AG04449 (cell line): Measurements from ENCODE around the gene EEFSEC.

ENCODE experiments used
- CTCF ChIA-PET: fragments of 350-600 bp; formaldehyde crosslinking; extraction: SDS; loops from one replicate; lab custom pipeline; 2021; ENCODE audit warnings: antibody characterized with exemption; lab: Yijun Ruan, JAX
- POLR2A ChIA-PET: fragments of 400-600, 350-600 bp; formaldehyde crosslinking; extraction: SDS; loops from one replicate; lab custom pipeline; 2020; ENCODE audit warnings: antibody characterized with exemption, inconsistent platforms; lab: Yijun Ruan, JAX
- DNase-seq: peaks from one replicate; pipeline ENCODE4 v3.0.0-alpha.2; 2010; ENCODE audit warnings: low read depth, low spot score
- H3K4me3 ChIP-seq: 2 replicates; pipeline ENCODE4 v1.5.1; 2011; ENCODE audit warnings: low read depth, mild to moderate bottlenecking, control low read depth, low read length
- CTCF ChIP-seq: IDR thresholded peaks from one replicate; pipeline ENCODE4 v1.5.1; 2011; ENCODE audit warnings: mild to moderate bottlenecking, moderate library complexity, low read length, control low read depth, inconsistent platforms; ENCODE audit not compliant: insufficient read depth; ENCODE audit errors: missing control alignments

Gene EEFSEC

GRCh38 chr3:128410669-128411573 lies 257.6 kb downstream of the EEFSEC start:
- ChIA-PET CTCF (no interaction called here), POLR2A (no interaction called here)
- H3K4me3 ChIP-seq, result no peak overlapping the region
- TF ChIP-seq CTCF, result no peak
- no peak for DNase-seq

GRCh38 chr3:128411574-128412064 lies 258.3 kb downstream of the EEFSEC start:
- TF ChIP-seq CTCF, result no peak
- no peak for DNase-seq
- no peak overlapping the region for H3K4me3 ChIP-seq
- POLR2A ChIA-PET, result no interaction called here
- CTCF ChIA-PET, result no interaction called here

GRCh38 chr3:128412180-128413002 lies 259.1 kb downstream of the EEFSEC start:
- ChIA-PET CTCF (no interaction called here), POLR2A (no interaction called here)
- DNase-seq, result no peak

GRCh38 chr3:128413003-128413370 lies 259.7 kb downstream of the EEFSEC start:
- no peak for DNase-seq
- CTCF ChIA-PET, result no interaction called here
- no peak for TF ChIP-seq CTCF

More at GRCh38 chr3:128412180-128413002, 259.1 kb downstream of the EEFSEC start:
- H3K4me3 ChIP-seq, result no peak overlapping the region
- no peak for TF ChIP-seq CTCF

GRCh38 chr3:128413413-128414205 lies 260.3 kb downstream of the EEFSEC start:
- CTCF ChIA-PET, result interaction anchor here (1.7 to 1.8 kb wide), 2 partner anchors 10 to 12 kb away, joined by 7 to 11 read pairs; no protein-coding TSS in a partner anchor
- no peak overlapping the region for H3K4me3 ChIP-seq
- POLR2A ChIA-PET, result no interaction called here
- no peak for DNase-seq
- no peak for TF ChIP-seq CTCF

More at GRCh38 chr3:128413003-128413370, 259.7 kb downstream of the EEFSEC start:
- POLR2A ChIA-PET, result no interaction called here
- no peak overlapping the region for H3K4me3 ChIP-seq
